Measurements from ENCODE around the gene ACTL8.

DNA sequence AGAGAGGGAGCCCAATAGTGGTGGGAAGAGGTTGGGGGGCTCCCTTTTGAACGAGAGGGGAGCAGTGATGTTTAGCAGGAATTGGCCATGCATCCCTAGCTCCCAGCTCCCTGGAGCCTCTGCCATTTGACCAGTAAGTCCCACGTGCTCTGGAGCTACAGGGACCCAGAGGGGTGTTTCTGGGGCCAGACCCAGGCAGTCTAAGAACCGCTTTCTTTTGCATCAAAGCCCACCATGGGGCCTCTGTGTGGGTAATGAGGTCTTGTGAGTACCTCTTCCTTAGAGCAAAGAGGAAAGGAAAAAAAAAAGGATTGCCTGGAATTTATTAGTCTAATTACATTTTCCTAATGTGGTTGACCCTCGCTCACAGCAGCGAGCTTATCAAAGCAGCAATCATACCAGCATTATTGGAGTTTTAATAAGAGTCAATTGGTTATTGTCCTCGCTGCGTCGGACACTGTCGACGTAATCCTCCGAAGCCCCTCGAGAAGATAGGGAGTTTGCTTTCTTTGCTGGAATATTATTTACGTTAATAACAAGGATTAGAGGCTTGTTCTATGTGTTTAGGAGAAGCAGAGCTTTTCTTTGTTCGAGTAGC lies 17.6 kb downstream of the ACTL8 start:
- TF ChIP-seq CTCF (IDR thresholded peaks at IDR 0.05; ENCODE audit: poor library complexity) (no peak), EZH2phosphoT487 (IDR thresholded peaks at IDR 0.05; ENCODE audit: low read depth, severe bottlenecking, unreplicated experiment) (no peak), EZH2 (IDR thresholded peaks at IDR 0.05; ENCODE audit: borderline replicate concordance) (no peak)
